Lower leg skin (tissue), 4 donors: ENCODE results near the gene ANKRD1. TPM values are rescaled to one million over a fixed set of nuclear protein-coding genes. Genes with fewer than 3 reads are reported as not detected.

Source experiments
- DNase-seq, 2 donors: peaks; one replicate each; pipeline ENCODE4 v3.0.0-alpha.2; 2019; ENCODE audit warnings: low spot score in 2 of 2
- H3K4me3 ChIP-seq: fragments of 200-600 bp; sonication (generic); 2 replicates; pipeline ENCODE4 v1.5.1; 2017; ENCODE audit warnings: mild to moderate bottlenecking, low read depth; ENCODE audit not compliant: poor library complexity, severe bottlenecking
- POLR2A ChIP-seq, 2 donors: fragments of 450-650 bp; IDR thresholded peaks; one replicate each; pipeline ENCODE4 v1.6.1; 2016 to 2017; ENCODE audit warnings: antibody characterized with exemption in 2 of 2, mild to moderate bottlenecking in 1 of 2, moderate library complexity in 1 of 2
- whole genome bisulfite sequencing, 2 donors: methylation state at CpG; one replicate each; pipeline ENCODE4 v1.1.5; 2018; 5-methylcytosine and 5-hydroxymethylcytosine counted together
- intact Hi-C: fragments of 100-400 bp; cut with DNase I; formaldehyde crosslinking; loops from one replicate; pipeline ENCODE4 v1.15.0; 2023; ENCODE audit warnings: low total_unique reads
- total RNA-seq, 4 donors: library from RNA; depleted of rRNA; stranded (reverse); fragments of >200 nt; gene quantifications; one replicate each; pipeline ENCODE4 v1.1.0, GENCODE V29; 2016
- TF ChIP-seq, protein P1 (sequence below), 3 donors: fragments of 450-650 bp; IDR thresholded peaks; one replicate each; pipeline ENCODE4 v1.5.1; 2016; ENCODE audit warnings: antibody characterized with exemption in 3 of 3, mild to moderate bottlenecking in 3 of 3, moderate library complexity in 2 of 3

The ANKRD1 gene
- total RNA-seq, 4 donors from 2014 or later: not detected

DNA sequence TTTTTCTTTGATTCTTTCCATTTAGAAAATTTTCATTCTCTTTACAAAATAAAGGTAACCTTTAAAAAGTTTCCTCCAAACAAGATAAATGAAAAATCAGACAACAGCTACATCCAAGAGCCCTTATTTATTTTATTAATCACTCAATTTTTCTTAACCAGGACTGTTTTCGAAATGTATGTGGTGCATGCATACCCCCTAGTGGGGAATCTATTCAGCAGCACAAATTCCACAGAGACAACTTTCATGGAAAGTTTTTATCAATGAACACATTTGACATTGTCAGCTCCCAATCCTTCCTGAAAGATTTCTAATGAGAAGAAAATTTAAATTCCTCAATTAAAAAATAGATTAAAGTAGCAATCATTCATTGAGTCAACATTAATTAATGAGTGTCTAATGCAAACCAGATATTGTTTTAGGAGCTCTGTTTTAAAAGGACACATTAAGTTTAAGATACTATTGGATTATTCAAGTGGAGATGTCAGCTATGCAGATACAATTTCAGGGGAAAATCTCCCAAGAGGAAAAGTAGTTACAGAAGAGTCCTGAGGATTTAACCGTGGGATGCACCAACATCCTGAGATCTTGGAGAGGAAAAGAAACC is 57.9 kb downstream of the ANKRD1 start:
- TF ChIP-seq POLR2A (IDR thresholded peaks at IDR 0.05): no peak
- TF ChIP-seq, protein P1, sequence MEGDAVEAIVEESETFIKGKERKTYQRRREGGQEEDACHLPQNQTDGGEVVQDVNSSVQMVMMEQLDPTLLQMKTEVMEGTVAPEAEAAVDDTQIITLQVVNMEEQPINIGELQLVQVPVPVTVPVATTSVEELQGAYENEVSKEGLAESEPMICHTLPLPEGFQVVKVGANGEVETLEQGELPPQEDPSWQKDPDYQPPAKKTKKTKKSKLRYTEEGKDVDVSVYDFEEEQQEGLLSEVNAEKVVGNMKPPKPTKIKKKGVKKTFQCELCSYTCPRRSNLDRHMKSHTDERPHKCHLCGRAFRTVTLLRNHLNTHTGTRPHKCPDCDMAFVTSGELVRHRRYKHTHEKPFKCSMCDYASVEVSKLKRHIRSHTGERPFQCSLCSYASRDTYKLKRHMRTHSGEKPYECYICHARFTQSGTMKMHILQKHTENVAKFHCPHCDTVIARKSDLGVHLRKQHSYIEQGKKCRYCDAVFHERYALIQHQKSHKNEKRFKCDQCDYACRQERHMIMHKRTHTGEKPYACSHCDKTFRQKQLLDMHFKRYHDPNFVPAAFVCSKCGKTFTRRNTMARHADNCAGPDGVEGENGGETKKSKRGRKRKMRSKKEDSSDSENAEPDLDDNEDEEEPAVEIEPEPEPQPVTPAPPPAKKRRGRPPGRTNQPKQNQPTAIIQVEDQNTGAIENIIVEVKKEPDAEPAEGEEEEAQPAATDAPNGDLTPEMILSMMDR (IDR thresholded peaks at IDR 0.05): no peak
- WGBS, 2 donors: 29 to 35% methylated on average over 2 of the region's 2 CpGs
- no peak for DNase-seq
- intact Hi-C loops: loop anchor here (5.0 kb wide), 1 partner anchor 116 kb away; no protein-coding TSS in a partner anchor
- H3K4me3 ChIP-seq: no peak overlapping the region

Other genes starting within 250 kb of the ANKRD1 start
- gene HTR7, start 63.0 kb downstream of the ANKRD1 start, total RNA-seq: under 1 TPM; 0.08 to 0.94 (median 0.45) TPM
- 10 to 100 TPM; 24.9 to 39.8 (median 28.3) TPM for gene RPP30, start 49.1 kb downstream of the ANKRD1 start, total RNA-seq